ENCODE results near the gene FOXJ1.

DNA sequence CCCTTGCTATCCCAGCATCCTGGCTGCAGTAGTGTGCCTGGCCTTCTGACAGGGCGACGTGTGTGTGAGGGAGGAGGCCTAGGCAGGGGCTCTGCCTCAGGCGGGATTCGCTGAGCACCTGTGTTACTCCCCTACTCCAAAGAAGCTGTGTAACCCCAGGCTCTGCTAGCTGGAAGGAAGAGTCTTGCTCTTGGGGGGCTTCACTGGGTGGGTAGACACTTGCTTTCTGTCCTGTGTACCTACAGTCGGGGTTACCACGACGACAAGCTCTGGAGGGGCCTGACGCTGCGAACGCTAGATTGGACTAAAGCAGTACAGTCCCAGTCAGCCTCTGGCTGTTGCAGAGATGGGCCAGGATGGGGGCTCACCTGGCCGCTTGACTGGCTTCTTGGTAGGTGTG, 47.0 kb downstream of the FOXJ1 start:
- TF ChIP-seq, protein P1, sequence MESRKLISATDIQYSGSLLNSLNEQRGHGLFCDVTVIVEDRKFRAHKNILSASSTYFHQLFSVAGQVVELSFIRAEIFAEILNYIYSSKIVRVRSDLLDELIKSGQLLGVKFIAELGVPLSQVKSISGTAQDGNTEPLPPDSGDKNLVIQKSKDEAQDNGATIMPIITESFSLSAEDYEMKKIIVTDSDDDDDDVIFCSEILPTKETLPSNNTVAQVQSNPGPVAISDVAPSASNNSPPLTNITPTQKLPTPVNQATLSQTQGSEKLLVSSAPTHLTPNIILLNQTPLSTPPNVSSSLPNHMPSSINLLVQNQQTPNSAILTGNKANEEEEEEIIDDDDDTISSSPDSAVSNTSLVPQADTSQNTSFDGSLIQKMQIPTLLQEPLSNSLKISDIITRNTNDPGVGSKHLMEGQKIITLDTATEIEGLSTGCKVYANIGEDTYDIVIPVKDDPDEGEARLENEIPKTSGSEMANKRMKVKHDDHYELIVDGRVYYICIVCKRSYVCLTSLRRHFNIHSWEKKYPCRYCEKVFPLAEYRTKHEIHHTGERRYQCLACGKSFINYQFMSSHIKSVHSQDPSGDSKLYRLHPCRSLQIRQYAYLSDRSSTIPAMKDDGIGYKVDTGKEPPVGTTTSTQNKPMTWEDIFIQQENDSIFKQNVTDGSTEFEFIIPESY (IDR thresholded peaks at IDR 0.05; ENCODE audit: borderline replicate concordance, low read depth), result no peak
- TF ChIP-seq, protein P2, sequence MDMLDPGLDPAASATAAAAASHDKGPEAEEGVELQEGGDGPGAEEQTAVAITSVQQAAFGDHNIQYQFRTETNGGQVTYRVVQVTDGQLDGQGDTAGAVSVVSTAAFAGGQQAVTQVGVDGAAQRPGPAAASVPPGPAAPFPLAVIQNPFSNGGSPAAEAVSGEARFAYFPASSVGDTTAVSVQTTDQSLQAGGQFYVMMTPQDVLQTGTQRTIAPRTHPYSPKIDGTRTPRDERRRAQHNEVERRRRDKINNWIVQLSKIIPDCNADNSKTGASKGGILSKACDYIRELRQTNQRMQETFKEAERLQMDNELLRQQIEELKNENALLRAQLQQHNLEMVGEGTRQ (IDR thresholded peaks at IDR 0.05; ENCODE audit: borderline replicate concordance, low read depth, low read length), result no peak
- no peak for TF ChIP-seq EZH2phosphoT487 (IDR thresholded peaks at IDR 0.05; ENCODE audit: borderline replicate concordance, low read depth)
- TF ChIP-seq, protein P3, sequence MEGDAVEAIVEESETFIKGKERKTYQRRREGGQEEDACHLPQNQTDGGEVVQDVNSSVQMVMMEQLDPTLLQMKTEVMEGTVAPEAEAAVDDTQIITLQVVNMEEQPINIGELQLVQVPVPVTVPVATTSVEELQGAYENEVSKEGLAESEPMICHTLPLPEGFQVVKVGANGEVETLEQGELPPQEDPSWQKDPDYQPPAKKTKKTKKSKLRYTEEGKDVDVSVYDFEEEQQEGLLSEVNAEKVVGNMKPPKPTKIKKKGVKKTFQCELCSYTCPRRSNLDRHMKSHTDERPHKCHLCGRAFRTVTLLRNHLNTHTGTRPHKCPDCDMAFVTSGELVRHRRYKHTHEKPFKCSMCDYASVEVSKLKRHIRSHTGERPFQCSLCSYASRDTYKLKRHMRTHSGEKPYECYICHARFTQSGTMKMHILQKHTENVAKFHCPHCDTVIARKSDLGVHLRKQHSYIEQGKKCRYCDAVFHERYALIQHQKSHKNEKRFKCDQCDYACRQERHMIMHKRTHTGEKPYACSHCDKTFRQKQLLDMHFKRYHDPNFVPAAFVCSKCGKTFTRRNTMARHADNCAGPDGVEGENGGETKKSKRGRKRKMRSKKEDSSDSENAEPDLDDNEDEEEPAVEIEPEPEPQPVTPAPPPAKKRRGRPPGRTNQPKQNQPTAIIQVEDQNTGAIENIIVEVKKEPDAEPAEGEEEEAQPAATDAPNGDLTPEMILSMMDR (IDR thresholded peaks at IDR 0.05), result no peak
- TF ChIP-seq RCOR1 (IDR thresholded peaks at IDR 0.05; ENCODE audit: low read length), result no peak
- no peak for TF ChIP-seq EP300 (IDR thresholded peaks at IDR 0.05; ENCODE audit: borderline replicate concordance in 1 of 2, low read depth in 1 of 2, low read length in 1 of 2)
- TF ChIP-seq MEF2A (IDR thresholded peaks at IDR 0.05; ENCODE audit: borderline replicate concordance, low read depth), result no peak
- TF ChIP-seq, protein P4, sequence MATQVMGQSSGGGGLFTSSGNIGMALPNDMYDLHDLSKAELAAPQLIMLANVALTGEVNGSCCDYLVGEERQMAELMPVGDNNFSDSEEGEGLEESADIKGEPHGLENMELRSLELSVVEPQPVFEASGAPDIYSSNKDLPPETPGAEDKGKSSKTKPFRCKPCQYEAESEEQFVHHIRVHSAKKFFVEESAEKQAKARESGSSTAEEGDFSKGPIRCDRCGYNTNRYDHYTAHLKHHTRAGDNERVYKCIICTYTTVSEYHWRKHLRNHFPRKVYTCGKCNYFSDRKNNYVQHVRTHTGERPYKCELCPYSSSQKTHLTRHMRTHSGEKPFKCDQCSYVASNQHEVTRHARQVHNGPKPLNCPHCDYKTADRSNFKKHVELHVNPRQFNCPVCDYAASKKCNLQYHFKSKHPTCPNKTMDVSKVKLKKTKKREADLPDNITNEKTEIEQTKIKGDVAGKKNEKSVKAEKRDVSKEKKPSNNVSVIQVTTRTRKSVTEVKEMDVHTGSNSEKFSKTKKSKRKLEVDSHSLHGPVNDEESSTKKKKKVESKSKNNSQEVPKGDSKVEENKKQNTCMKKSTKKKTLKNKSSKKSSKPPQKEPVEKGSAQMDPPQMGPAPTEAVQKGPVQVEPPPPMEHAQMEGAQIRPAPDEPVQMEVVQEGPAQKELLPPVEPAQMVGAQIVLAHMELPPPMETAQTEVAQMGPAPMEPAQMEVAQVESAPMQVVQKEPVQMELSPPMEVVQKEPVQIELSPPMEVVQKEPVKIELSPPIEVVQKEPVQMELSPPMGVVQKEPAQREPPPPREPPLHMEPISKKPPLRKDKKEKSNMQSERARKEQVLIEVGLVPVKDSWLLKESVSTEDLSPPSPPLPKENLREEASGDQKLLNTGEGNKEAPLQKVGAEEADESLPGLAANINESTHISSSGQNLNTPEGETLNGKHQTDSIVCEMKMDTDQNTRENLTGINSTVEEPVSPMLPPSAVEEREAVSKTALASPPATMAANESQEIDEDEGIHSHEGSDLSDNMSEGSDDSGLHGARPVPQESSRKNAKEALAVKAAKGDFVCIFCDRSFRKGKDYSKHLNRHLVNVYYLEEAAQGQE (IDR thresholded peaks at IDR 0.05; ENCODE audit: low read depth, low read length), result no peak
- no peak for TF ChIP-seq NRF1 (IDR thresholded peaks at IDR 0.05; ENCODE audit: low read depth, low read length)
- TF ChIP-seq, protein P5, sequence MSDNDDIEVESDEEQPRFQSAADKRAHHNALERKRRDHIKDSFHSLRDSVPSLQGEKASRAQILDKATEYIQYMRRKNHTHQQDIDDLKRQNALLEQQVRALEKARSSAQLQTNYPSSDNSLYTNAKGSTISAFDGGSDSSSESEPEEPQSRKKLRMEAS (IDR thresholded peaks at IDR 0.05; ENCODE audit: low read depth), result no peak
- no peak for TF ChIP-seq TCF12 (IDR thresholded peaks at IDR 0.05)
